Osteoblast (primary cell): Measurements from ENCODE around the gene AKAP8. TPM values are rescaled to one million over a fixed set of nuclear protein-coding genes. Genes with fewer than 3 reads are reported as not detected.

ENCODE experiments used
- DNase-seq: peaks from one replicate; pipeline ENCODE4 v3.0.0; 2011; ENCODE audit warnings: low spot score, mixed read lengths; ENCODE audit not compliant: insufficient read length; ENCODE audit errors: missing footprints
- H2AFZ ChIP-seq: 2 replicates; pipeline ENCODE4 v1.6.0; 2011; ENCODE audit warnings: mild to moderate bottlenecking, low read length
- H3K27ac ChIP-seq: 2 replicates; pipeline ENCODE4 v1.5.1; 2011; ENCODE audit warnings: mild to moderate bottlenecking, low read depth, low read length, moderate library complexity
- H3K27me3 ChIP-seq: 2 replicates; pipeline ENCODE4 v1.6.0; 2012; ENCODE audit warnings: mild to moderate bottlenecking, control low read depth, inconsistent platforms, low read length, moderate library complexity; ENCODE audit not compliant: insufficient read depth
- H3K36me3 ChIP-seq: 2 replicates; pipeline ENCODE4 v1.5.1; 2011; ENCODE audit warnings: mild to moderate bottlenecking, low read length, control low read depth, moderate library complexity; ENCODE audit not compliant: insufficient read depth
- H3K4me1 ChIP-seq: 2 replicates; pipeline ENCODE4 v1.5.1; 2011; ENCODE audit warnings: mild to moderate bottlenecking, low read length, control low read depth, moderate library complexity; ENCODE audit not compliant: insufficient read depth
- H3K4me2 ChIP-seq: 2 replicates; pipeline ENCODE4 v1.6.0; 2011; ENCODE audit warnings: mild to moderate bottlenecking, low read length; ENCODE audit not compliant: insufficient read depth
- H3K4me3 ChIP-seq: fragments of 200-600 bp; sonication (generic); 3 replicates; pipeline ENCODE4 v1.5.1; 2012; ENCODE audit warnings: mild to moderate bottlenecking, low read length, inconsistent platforms; ENCODE audit not compliant: insufficient read depth
- H3K79me2 ChIP-seq: 2 replicates; pipeline ENCODE4 v1.6.0; 2012; ENCODE audit warnings: mild to moderate bottlenecking, low read length, control low read depth, inconsistent platforms; ENCODE audit not compliant: insufficient read depth
- H3K9me3 ChIP-seq: 2 replicates; pipeline ENCODE4 v1.5.1; 2011; ENCODE audit warnings: low read depth, low read length, control low read depth
- H4K20me1 ChIP-seq: 2 replicates; pipeline ENCODE4 v1.6.0; 2012; ENCODE audit warnings: mild to moderate bottlenecking, low read length, control low read depth; ENCODE audit not compliant: insufficient read depth
- CTCF ChIP-seq: IDR thresholded peaks from 2 replicates; pipeline ENCODE4 v1.5.1; 2011; ENCODE audit warnings: mild to moderate bottlenecking, low read depth, low read length, moderate library complexity; ENCODE audit errors: extremely low read depth
- total RNA-seq: library from RNA; depleted of rRNA; stranded (reverse); fragments of >200 nt; gene quantifications from 2 replicates; pipeline ENCODE4 v1.2.3, GENCODE V29; 2012

AKAP8 gene
- total RNA-seq, 1 donor: 18.1 TPM

GRCh38 chr19:15399635-15400034 is 20.0 kb upstream of the AKAP8 start:
- no peak overlapping the region for H3K27ac ChIP-seq
- peaks cover 77% of the 10 kb centered on the region for H3K79me2 ChIP-seq
- H3K27me3 ChIP-seq: no peaks in the 10 kb centered on the region
- TF ChIP-seq CTCF: no peak
- DNase-seq: peak; percentile 37
- H3K36me3 ChIP-seq: peaks cover 52% of the 10 kb centered on the region
- no peaks in the 10 kb centered on the region for H3K4me1 ChIP-seq
- no peak overlapping the region for H3K4me2 ChIP-seq
- no peaks in the 10 kb centered on the region for H3K9me3 ChIP-seq
- no peak overlapping the region for H3K4me3 ChIP-seq
- peaks cover 70% of the 10 kb centered on the region for H4K20me1 ChIP-seq
- no peak overlapping the region for H2AFZ ChIP-seq

- H2AFZ ChIP-seq: no peak overlapping the region
- no peaks in the 10 kb centered on the region for H3K27me3 ChIP-seq
- H3K4me2 ChIP-seq: no peak overlapping the region
- H4K20me1 ChIP-seq: peaks cover 67% of the 10 kb centered on the region
- peaks cover 77% of the 10 kb centered on the region for H3K79me2 ChIP-seq
- no peak overlapping the region for H3K27ac ChIP-seq
- H3K9me3 ChIP-seq: no peaks in the 10 kb centered on the region
- DNase-seq: no peak
- TF ChIP-seq CTCF: no peak
- peaks cover 57% of the 10 kb centered on the region for H3K36me3 ChIP-seq
- no peaks in the 10 kb centered on the region for H3K4me1 ChIP-seq
- H3K4me3 ChIP-seq: no peak overlapping the region
Observed at GRCh38 chr19:15399234-15399515, 19.6 kb upstream of the AKAP8 start.

- Histone ChIP-seq H3K4me3 (no peak overlapping the region), H3K9me3 (no peaks in the 10 kb centered on the region), H3K4me1 (no peaks in the 10 kb centered on the region), H4K20me1 (peaks cover 63% of the 10 kb centered on the region), H3K36me3 (peaks cover 59% of the 10 kb centered on the region), H3K4me2 (no peak overlapping the region), H2AFZ (no peak overlapping the region), H3K27me3 (no peaks in the 10 kb centered on the region), H3K27ac (no peak overlapping the region), H3K79me2 (peaks cover 77% of the 10 kb centered on the region)
- DNase-seq: peak; percentile 54
- no peak for TF ChIP-seq CTCF
Observed at GRCh38 chr19:15398501-15399233, 19.1 kb upstream of the AKAP8 start.

GRCh38 chr19:15397782-15398181 is 18.2 kb upstream of the AKAP8 start:
- DNase-seq: peak; percentile 36
- Histone ChIP-seq H3K27ac (no peak overlapping the region), H3K27me3 (no peaks in the 10 kb centered on the region), H3K36me3 (peaks cover 59% of the 10 kb centered on the region), H3K79me2 (peaks cover 75% of the 10 kb centered on the region), H3K4me1 (no peaks in the 10 kb centered on the region), H3K9me3 (no peaks in the 10 kb centered on the region), H3K4me3 (no peak overlapping the region), H4K20me1 (peaks cover 54% of the 10 kb centered on the region), H3K4me2 (no peak overlapping the region), H2AFZ (no peak overlapping the region)
- no peak for TF ChIP-seq CTCF
